Measurements from ENCODE around the gene F2R. TPM values are rescaled to one million over a fixed set of nuclear protein-coding genes. Genes with fewer than 3 reads are reported as not detected.

F2R gene
- total RNA-seq, 2 donors from 2014 or later: 28.5 to 43.1 TPM

DNA sequence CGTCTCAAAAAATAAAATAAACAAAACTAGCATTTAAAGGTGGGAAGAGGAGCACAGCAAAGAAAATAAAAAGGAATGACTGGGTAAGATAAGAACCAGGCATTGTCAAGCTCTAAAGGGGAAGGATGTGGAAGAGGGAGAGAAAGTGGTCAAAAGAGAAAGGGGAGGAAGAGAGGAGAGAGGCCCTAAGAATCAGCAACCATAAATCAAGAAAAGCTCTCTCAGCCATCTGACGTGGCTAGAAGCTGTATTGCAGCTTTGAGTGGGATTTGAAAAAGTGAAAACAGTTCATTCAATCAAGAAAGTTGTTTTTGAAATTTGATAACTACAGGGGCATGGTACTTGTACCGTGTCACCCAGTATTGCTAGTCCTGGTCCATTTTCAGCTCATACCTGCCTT lies 45.4 kb upstream of the F2R start:
- H3K36me3 Mint-ChIP-seq (ENCODE audit: low read depth): peaks cover 12% of the 10 kb centered on the region

DNA sequence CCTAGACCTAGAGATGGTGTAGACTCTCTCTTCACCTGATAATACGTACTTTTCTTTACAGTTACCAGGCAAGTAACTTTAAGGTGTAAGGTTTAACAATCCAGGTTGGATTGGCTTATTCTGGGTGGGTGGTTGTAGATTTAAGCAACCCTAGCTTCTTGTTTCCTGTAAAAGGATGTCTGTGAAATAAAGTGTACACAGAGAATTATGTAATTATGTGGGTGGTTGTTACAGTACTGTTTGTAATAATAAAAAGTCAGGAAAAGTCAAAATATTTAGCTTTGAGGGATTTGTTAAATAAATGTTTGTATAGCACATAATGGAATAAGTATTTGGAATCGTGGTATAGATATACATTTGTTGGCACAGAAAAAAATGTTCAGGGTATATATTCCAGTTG lies 43.7 kb upstream of the F2R start:
- Histone ChIP-seq H3K9me3 (ENCODE audit: control insufficient read depth, low read length) (no peaks in the 10 kb centered on the region), H3K4me1 (ENCODE audit: control insufficient read depth, insufficient read depth, low read length) (no peaks in the 10 kb centered on the region), H3K27ac (ENCODE audit: low read depth, low read length) (no peak overlapping the region), H3K9ac (ENCODE audit: extremely low read depth, low read length, poor library complexity, severe bottlenecking) (no peak overlapping the region), H3K36me3 (ENCODE audit: control insufficient read depth, insufficient read depth, low read length) (no peaks in the 10 kb centered on the region), H3K4me3 (ENCODE audit: low read length) (no peak overlapping the region), H3K27me3 (ENCODE audit: control insufficient read depth, insufficient read depth, low read length, poor library complexity, severe bottlenecking) (no peaks in the 10 kb centered on the region)
- H3K27me3 Mint-ChIP-seq (ENCODE audit: insufficient read depth): no peaks in the 10 kb centered on the region
- no peak for DNase-seq
- H3K27ac Mint-ChIP-seq: no peak overlapping the region
- H3K9me3 Mint-ChIP-seq: no peaks in the 10 kb centered on the region
- no peak overlapping the region for H3K4me3 Mint-ChIP-seq
- WGBS, 2 experiments (ENCODE audit: insufficient coverage in 1 of 2, insufficient read length in 1 of 2): 96 to 100% methylated on average over 1 to 2 of the region's 2 CpGs
- peaks cover 12% of the 10 kb centered on the region for H3K36me3 Mint-ChIP-seq (ENCODE audit: low read depth)
- TF ChIP-seq, protein P1, sequence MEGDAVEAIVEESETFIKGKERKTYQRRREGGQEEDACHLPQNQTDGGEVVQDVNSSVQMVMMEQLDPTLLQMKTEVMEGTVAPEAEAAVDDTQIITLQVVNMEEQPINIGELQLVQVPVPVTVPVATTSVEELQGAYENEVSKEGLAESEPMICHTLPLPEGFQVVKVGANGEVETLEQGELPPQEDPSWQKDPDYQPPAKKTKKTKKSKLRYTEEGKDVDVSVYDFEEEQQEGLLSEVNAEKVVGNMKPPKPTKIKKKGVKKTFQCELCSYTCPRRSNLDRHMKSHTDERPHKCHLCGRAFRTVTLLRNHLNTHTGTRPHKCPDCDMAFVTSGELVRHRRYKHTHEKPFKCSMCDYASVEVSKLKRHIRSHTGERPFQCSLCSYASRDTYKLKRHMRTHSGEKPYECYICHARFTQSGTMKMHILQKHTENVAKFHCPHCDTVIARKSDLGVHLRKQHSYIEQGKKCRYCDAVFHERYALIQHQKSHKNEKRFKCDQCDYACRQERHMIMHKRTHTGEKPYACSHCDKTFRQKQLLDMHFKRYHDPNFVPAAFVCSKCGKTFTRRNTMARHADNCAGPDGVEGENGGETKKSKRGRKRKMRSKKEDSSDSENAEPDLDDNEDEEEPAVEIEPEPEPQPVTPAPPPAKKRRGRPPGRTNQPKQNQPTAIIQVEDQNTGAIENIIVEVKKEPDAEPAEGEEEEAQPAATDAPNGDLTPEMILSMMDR (conservative IDR thresholded peaks at IDR 0.05): no peak
- H3K4me1 Mint-ChIP-seq: peaks cover 5% of the 10 kb centered on the region

More for the DNA sequence above, 45.4 kb upstream of the F2R start:
- H3K9me3 Mint-ChIP-seq: no peaks in the 10 kb centered on the region
- H3K4me3 Mint-ChIP-seq: no peak overlapping the region
- H3K4me3 ChIP-seq (ENCODE audit: low read length): no peak overlapping the region
- TF ChIP-seq, protein P1 (conservative IDR thresholded peaks at IDR 0.05): no peak
- H3K27ac Mint-ChIP-seq: no peak overlapping the region
- H3K4me1 ChIP-seq (ENCODE audit: control insufficient read depth, insufficient read depth, low read length): no peaks in the 10 kb centered on the region
- H3K27ac ChIP-seq (ENCODE audit: low read depth, low read length): no peak overlapping the region
- WGBS, 2 experiments (ENCODE audit: insufficient coverage in 1 of 2, insufficient read length in 1 of 2): 95 to 100% methylated on average over 1 to 2 of the region's 3 CpGs
- H3K9me3 ChIP-seq (ENCODE audit: control insufficient read depth, low read length): no peaks in the 10 kb centered on the region
- peaks cover 5% of the 10 kb centered on the region for H3K4me1 Mint-ChIP-seq
- H3K27me3 Mint-ChIP-seq (ENCODE audit: insufficient read depth): no peaks in the 10 kb centered on the region
- H3K9ac ChIP-seq (ENCODE audit: extremely low read depth, low read length, poor library complexity, severe bottlenecking): no peak overlapping the region
- H3K27me3 ChIP-seq (ENCODE audit: control insufficient read depth, insufficient read depth, low read length, poor library complexity, severe bottlenecking): no peaks in the 10 kb centered on the region
- no peaks in the 10 kb centered on the region for H3K36me3 ChIP-seq (ENCODE audit: control insufficient read depth, insufficient read depth, low read length)
- DNase-seq: no peak

DNA sequence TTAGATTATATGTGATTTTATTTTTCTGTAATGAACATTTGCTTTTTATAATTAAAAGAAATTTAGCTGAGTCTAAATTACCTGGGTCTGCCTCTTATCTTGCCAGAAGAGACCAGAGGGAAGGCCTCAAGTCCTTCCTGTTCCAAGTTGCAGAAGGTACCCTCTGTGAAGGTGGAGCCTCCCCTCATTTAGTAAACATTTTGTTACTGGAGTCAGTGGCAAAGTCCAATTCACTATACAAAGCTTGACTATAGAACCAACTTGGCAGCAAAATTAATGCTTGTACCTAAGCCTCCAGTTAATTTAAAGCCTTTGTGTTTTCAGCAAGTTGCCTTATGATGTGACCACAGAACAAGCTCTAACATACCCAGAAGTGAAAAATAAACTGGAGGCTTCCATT lies 42.8 kb upstream of the F2R start:
- DNase-seq: no peak
- H3K4me3 ChIP-seq (ENCODE audit: low read length): no peak overlapping the region
- Mint-ChIP-seq H3K27ac (no peak overlapping the region), H3K27me3 (ENCODE audit: insufficient read depth) (no peaks in the 10 kb centered on the region), H3K4me1 (no peaks in the 10 kb centered on the region), H3K4me3 (no peak overlapping the region), H3K36me3 (ENCODE audit: low read depth) (peaks cover 11% of the 10 kb centered on the region), H3K9me3 (no peaks in the 10 kb centered on the region)
- H3K27ac ChIP-seq (ENCODE audit: low read depth, low read length): no peak overlapping the region
- no peak overlapping the region for H3K9ac ChIP-seq (ENCODE audit: extremely low read depth, low read length, poor library complexity, severe bottlenecking)
- no peaks in the 10 kb centered on the region for H3K4me1 ChIP-seq (ENCODE audit: control insufficient read depth, insufficient read depth, low read length)
- H3K9me3 ChIP-seq (ENCODE audit: control insufficient read depth, low read length): no peaks in the 10 kb centered on the region
- H3K36me3 ChIP-seq (ENCODE audit: control insufficient read depth, insufficient read depth, low read length): no peaks in the 10 kb centered on the region
- TF ChIP-seq, protein P1 (conservative IDR thresholded peaks at IDR 0.05): no peak
- no peaks in the 10 kb centered on the region for H3K27me3 ChIP-seq (ENCODE audit: control insufficient read depth, insufficient read depth, low read length, poor library complexity, severe bottlenecking)
